Head of caudate nucleus (tissue), 42 donors: ENCODE results near the gene ZDHHC5.

ENCODE experiments used
- DNase-seq, 42 donors: peaks; one replicate each; pipeline versions ENCODE4 v3.0.0 to v3.0.0-alpha.2; 2020 to 2021; ENCODE audit warnings: mixed read lengths in 7 of 42
- intact Hi-C: fragments of 100-400 bp; cut with DNase I; formaldehyde crosslinking; loops from one replicate; pipeline ENCODE4 v1.15.0; 2022

ZDHHC5 gene, protein sequence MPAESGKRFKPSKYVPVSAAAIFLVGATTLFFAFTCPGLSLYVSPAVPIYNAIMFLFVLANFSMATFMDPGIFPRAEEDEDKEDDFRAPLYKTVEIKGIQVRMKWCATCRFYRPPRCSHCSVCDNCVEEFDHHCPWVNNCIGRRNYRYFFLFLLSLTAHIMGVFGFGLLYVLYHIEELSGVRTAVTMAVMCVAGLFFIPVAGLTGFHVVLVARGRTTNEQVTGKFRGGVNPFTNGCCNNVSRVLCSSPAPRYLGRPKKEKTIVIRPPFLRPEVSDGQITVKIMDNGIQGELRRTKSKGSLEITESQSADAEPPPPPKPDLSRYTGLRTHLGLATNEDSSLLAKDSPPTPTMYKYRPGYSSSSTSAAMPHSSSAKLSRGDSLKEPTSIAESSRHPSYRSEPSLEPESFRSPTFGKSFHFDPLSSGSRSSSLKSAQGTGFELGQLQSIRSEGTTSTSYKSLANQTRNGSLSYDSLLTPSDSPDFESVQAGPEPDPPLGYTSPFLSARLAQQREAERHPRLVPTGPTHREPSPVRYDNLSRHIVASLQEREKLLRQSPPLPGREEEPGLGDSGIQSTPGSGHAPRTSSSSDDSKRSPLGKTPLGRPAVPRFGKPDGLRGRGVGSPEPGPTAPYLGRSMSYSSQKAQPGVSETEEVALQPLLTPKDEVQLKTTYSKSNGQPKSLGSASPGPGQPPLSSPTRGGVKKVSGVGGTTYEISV

GRCh38 chr11:57667736-57668433 lies at the start of gene ZDHHC5:
Gene ZDHHC5 (plus strand): TSS chr11:57668114. CDS start chr11:57673091, 4,977 bp downstream.
- peak; percentile 98 to 100 (median 99) for DNase-seq
- intact Hi-C loops: loop anchor here (1.0 to 5.0 kb wide), 3 partner anchors 11 to 134 kb away; partner anchors contain the start of genes CLP1, MED19 and TMX2

- DNase-seq: no peak
- intact Hi-C loops: no loop called here
Observed at GRCh38 chr11:57618438-57618837, 49.5 kb upstream of the ZDHHC5 start.

GRCh38 chr11:57619331-57619730 lies 48.6 kb upstream of the ZDHHC5 start:
- no peak for DNase-seq
- intact Hi-C loops: no loop called here

- intact Hi-C loops: no loop called here
- DNase-seq: no peak
Observed at GRCh38 chr11:57620467-57620866, 47.4 kb upstream of the ZDHHC5 start.

- intact Hi-C loops: no loop called here
- DNase-seq: no peak
Observed at GRCh38 chr11:57622263-57622662, 45.7 kb upstream of the ZDHHC5 start.

DNA sequence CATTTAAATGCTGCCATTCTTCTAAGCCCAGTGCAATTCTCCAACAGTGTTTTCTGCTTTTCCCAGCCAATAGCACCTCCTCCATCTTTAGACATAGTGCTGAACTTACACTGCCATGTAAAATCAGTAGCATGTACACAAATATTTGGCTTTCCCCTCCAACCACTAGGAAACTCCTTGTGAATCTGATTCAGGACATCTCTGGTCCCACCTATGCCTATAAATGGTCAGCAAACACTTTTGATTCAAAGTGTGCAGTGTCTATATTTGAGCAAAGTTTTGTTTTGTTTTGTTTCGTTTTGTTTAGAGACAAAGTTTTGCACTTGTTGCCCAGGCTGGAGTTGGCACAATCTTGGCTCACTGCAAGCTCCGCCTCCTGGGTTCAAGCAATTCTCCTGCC lies 43.0 kb upstream of the ZDHHC5 start:
- DNase-seq: no peak
- intact Hi-C loops: no loop called here

- intact Hi-C loops: no loop called here
- DNase-seq: no peak
Observed at GRCh38 chr11:57626895-57627294, 41.0 kb upstream of the ZDHHC5 start.

GRCh38 chr11:57630171-57630570 lies 37.7 kb upstream of the ZDHHC5 start:
- intact Hi-C loops: no loop called here

GRCh38 chr11:57632116-57632515 lies 35.8 kb upstream of the ZDHHC5 start:
- DNase-seq: no peak
- intact Hi-C loops: no loop called here

More at GRCh38 chr11:57630171-57630570, 37.7 kb upstream of the ZDHHC5 start:
- no peak for DNase-seq

- intact Hi-C loops: no loop called here
- no peak for DNase-seq
Observed at GRCh38 chr11:57633394-57634070, 34.4 kb upstream of the ZDHHC5 start.

GRCh38 chr11:57634311-57634710 lies 33.6 kb upstream of the ZDHHC5 start:
- DNase-seq: no peak

GRCh38 chr11:57635246-57635645 lies 32.7 kb upstream of the ZDHHC5 start:
- intact Hi-C loops: no loop called here
- DNase-seq: no peak

More at GRCh38 chr11:57634311-57634710, 33.6 kb upstream of the ZDHHC5 start:
- intact Hi-C loops: no loop called here

DNA sequence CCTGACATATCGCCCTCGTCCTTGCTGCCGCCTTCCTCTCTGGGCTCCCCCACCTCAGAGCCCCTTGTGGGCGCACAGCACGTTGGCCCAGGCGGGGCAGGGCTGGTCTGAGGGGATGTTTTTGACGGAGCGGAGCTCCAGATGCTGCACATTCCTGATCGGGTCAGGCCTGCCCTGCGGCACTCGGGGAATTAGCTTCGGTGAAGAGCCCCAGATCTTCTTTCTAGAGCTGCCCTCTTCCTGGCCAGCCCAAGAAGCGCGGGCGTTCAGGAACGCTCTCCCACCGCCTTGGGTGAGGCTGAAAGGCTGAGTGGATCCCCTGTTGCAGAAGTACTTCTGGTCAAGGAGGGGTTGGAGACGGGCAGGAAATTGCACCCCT lies 30.3 kb upstream of the ZDHHC5 start:
- intact Hi-C loops: no loop called here
- DNase-seq: peak in 1 of 42 donors; percentile 29

DNA sequence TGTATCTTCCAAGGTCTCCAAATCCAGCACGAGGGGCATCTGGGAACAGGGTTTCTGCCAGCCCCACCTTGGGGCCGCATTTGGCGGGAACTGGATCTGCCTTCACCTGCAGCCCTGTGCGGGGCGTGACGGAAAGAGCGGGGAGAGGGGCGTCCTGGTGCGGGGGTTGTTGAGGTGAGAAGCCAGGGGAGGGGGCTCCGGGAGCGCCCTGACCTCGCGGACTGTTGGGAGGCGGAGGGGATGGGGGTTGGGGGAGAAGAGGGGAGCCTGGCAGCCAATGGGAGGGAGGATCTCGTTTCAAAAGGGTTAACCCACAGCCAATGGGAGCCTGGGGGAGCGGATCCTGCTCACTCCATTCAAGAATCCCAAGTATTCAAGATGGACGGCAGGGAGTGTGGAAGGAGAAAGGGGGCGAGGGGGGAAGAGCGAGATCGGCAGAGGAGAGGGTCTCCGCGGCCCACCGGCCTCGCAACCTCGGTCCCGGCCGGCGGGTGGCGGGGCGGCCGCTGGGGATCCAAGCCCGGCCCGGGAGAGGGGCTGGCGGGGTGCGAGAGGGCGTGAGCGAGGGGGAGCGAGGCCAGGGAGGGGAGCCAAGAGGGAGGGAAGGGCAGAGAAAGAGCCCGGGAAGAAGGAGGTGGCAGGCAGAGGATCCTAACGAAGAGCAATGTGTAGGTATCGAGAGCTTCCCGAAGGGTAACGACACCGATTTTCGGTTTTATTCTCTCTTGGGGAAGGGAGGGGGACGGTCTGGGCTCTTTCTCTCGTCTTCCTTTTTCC lies 29.7 kb upstream of the ZDHHC5 start:
- DNase-seq: peak; percentile 45 to 92 (median 77)
- intact Hi-C loops: no loop called here

DNA sequence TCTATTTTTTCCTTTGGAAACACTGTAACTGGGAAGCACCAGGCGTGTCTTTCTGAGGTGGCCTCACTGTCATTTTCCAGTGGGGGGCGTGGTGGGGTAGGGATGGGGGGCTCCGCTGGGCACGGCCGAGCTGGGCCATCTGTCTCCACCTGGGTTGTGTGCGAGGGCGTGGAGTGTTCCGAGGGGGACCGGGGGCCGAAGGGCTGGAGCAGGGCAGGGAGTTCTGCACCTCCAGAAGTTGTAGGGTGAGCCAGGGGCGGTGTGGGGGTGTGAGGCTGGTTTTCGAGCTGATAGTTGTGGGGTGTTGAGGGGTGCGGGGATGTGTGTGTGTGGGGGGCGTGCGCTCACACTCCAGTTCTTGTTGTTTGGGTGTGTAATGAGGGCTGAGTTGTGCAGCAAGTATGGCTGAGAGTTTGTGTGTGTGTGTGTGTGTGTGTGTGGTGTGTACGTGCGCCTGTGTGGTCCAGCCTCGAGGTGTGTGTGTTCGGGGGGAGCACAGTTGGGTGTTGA lies 29.0 kb upstream of the ZDHHC5 start:
- peak in 2 of 42 donors; percentile 31 to 36 for DNase-seq
- intact Hi-C loops: no loop called here

DNA sequence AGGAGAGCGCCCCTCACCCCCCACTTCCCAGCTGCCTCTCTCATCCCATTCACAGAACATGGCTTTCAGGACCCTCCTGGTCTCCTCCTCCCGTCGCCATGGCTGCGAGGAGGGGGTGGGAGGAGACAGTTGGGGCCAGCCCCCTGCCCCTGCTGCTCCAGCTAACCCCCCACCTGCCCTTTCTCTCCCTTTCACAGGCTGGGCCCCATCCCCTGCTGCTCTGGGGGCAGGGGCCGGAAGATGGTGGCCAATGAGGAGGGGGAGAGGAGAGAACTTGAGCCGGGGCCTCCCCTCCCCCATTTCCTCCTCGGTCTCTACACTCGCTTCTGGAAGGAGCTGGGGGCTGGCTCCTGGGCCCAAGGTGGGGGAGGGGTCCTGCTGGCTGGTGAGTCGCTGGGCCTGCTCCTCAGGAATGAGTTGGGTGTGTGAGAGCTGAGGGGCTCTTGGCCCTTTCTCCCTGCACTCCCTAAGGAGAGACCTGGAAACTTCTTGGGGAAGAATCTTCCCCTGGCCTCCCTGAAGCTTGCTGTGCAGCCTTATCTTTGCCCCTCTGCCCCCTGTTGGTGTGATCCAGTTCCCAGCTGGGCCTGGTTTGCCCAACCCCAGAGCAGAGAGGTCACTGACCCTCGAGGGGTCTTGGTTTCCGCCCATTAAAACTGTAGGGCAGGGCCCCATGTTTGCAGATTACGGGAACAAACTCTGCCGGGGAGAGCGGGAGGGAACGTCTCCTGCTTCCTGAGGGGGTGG lies 28.4 kb upstream of the ZDHHC5 start:
- intact Hi-C loops: loop anchor here (10.0 kb wide), 1 partner anchor 105 kb away; the partner anchor contains the start of genes SMTNL1 and TIMM10
- no peak for DNase-seq

DNA sequence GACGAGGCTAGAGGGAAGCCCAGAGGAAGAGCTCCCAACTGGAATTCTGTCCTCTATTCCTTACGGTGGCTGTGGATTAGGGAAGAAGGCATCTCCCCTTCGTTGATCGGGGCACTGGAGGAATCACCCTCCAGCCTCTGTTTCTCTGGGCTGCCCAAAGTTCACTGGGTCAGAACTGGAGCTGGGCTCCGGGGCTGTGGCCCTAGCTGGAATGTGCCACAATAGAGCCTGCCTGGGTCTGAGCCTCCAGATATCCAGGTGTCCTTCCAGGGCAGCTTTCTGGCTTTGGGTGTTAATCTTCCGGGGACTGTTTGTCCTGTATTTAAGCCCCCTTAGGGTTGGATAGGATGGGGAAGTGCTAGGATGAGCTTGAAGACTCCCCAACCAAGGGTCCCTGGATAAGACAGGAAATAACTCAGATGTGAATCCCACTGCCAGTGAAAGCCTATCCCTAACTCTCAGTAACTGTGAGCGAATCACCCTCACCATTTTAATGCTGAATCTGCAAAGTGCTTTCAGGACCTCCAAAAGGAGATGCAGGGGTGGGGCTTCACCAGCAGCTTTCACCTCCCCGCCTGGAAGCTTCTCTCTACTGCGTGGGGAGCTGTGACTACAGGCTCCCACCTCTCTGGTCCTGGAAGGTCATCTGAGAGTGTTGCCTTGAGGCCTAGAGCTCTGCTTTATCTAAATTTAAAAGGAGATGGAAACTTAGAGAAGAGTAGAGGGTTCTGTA lies 27.7 kb upstream of the ZDHHC5 start:
- no peak for DNase-seq
- intact Hi-C loops: loop anchor here (10.0 kb wide), 1 partner anchor 105 kb away; the partner anchor contains the start of genes SMTNL1 and TIMM10
